T-helper 1 cell (primary cell): ENCODE measurements around the gene MINDY3.
"Not testable (repeated sequence)": the region's sequence is repeated elsewhere in the genome, so short reads cannot be mapped to it uniquely, and the experiment has no call there.

Experiments used
- DNase-seq, 5 donors: peaks; one replicate each; pipeline ENCODE4 v3.0.0-alpha.2; 2012 to 2020

MINDY3 gene

GRCh38 chr10:15774534-15774933, 85.8 kb downstream of the MINDY3 start:
- not testable (repeated sequence) for DNase-seq

DNA sequence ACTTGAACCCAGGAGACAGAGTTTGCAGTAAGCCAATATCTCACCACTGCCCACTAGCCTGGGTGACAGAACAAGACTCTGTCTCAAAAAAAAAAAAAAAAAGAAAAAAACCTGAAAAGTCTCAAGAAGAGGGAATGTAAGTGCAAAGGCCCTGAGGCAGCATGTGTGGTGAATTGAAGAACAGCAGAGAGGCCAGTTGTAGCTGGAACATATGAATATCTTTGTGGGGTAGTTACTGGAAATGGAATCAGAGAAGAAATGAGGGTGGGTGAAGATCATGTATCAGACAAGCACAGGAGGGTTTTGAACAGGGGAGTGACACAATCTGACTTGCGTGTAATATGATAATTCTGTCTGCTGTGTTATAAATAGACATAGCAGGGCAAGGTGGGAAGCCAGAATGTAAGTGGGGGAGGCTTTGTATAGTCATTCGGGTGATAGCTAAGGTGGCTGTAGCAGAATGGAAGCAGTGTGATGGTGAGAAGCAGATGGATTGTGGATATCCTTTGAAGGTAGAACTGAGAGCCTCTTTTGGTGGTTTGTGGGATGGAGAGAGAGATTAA, 95.3 kb downstream of the MINDY3 start:
- no peak for DNase-seq

- DNase-seq = no peak
Measured at GRCh38 chr10:15763006-15763405, 97.3 kb downstream of the MINDY3 start.

GRCh38 chr10:15762239-15762638, 98.1 kb downstream of the MINDY3 start:
- DNase-seq = not testable (repeated sequence)

DNA sequence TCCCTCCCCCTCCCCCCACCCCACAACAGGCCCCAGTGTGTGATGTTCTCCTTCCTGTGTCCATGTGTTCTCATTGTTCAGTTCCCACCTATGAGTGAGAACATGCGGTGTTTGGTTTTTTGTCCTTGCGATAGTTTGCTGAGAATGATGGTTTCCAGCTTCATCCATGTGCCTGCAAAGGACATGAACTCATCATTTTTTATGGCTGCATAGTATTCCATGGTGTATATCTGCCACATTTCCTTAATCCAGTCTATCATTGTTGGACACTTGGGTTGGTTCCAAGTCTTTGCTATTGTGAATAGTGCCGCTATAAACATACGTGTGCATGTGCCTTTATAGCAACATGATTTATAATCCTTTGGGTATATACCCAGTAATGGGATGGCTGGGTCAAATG, 99.1 kb downstream of the MINDY3 start:
- not testable (repeated sequence) for DNase-seq

DNA sequence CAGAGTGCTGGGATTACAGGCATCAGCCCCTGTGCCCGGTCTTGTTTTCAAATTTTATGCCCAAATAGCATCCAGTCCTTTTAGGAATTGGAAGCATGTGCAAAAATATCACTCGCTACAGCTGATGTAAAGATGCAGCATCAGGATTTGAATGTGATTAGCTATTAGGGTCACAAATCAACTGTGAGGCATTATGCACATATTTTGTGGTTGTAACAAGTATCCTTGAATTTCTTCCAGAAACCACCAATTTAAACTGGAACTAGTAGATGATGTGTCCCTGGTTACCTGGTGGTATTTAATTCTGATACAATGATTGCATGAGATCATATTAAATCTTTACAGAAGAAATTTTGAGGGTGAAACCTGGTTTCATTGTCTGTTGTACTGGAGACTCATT, 99.6 kb downstream of the MINDY3 start:
- no peak for DNase-seq

DNA sequence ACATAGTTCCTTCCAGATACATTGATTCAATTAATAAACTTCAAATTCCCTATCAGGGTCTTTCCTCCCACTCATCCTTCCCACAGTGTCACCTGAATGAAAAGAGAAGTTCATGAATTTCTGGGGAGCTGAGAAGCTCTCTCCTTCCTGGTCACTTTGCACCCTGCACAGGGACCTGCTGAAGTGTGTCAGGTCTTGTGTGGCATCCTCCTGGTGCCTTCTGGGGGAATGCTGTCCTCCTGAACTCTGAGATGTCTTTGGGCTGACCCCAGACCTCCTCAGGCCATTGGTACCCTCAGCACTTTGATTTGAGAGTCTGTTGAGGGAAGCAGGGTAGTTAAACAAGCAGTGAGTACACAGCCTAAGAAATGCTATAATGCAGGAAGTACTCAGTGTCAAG, 101.0 kb downstream of the MINDY3 start:
- DNase-seq = no peak

GRCh38 chr10:15758618-15759017, 101.7 kb downstream of the MINDY3 start:
- no peak for DNase-seq

DNA sequence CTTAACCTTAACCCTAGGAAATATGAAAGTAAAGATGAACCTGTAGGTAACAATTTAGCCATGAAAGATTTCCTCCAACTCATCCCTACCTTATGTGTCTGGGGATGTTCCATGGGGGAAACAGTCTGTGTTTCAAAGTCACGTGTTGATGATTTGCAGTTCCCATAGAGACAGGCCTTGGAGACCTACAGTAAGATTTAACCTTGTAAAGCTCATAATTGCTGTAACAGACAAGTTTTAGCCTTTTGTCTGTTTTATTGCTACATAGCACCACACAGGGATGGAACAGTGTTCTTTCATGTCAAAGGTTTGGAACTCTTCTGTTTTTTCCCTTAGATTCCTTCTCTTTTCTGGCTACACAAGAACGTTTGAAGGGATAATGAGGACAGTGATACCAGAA, 105.4 kb downstream of the MINDY3 start:
- no peak for DNase-seq

DNA sequence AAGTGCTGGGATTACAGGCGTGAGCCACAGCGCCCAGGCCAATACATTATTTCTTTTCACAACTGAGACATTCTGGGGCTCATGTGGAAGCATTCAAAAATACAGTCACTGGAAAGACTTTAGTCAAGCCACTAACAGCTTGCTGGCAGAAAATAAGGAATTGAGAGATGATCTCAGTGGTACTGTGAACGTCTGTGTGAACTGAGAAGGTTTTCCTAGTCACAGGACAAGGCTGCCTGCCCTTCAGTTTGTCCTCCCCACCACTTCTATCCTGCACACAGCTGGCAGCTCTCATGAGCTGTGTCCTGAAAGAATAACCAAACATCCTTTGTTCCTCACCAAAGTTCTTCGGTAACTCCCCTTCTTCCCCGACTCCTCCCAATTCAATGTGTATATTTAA, 109.3 kb downstream of the MINDY3 start:
- DNase-seq = no peak

- DNase-seq = no peak
Measured at GRCh38 chr10:15748126-15748525, 112.2 kb downstream of the MINDY3 start.

- no peak for DNase-seq
Measured at GRCh38 chr10:15747632-15748031, 112.7 kb downstream of the MINDY3 start.

DNA sequence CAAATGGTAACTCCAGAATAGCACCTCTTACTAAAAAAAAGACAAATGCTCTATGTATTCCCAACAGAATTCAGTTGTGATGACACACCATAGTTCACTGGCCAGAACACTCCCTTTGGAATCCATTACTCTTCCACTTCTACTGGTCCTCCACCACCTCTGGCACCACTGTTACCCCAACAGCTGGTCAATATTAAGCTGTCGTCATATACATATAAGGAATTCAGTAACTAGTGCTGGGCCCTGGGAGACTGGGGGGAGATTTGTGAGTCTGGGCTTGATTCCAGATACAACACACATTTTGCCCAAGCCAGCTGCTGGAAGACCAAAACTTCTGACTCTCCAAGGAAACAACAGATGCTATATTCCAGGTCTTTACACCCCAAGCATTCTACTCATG, 114.6 kb downstream of the MINDY3 start:
- no peak for DNase-seq

DNA sequence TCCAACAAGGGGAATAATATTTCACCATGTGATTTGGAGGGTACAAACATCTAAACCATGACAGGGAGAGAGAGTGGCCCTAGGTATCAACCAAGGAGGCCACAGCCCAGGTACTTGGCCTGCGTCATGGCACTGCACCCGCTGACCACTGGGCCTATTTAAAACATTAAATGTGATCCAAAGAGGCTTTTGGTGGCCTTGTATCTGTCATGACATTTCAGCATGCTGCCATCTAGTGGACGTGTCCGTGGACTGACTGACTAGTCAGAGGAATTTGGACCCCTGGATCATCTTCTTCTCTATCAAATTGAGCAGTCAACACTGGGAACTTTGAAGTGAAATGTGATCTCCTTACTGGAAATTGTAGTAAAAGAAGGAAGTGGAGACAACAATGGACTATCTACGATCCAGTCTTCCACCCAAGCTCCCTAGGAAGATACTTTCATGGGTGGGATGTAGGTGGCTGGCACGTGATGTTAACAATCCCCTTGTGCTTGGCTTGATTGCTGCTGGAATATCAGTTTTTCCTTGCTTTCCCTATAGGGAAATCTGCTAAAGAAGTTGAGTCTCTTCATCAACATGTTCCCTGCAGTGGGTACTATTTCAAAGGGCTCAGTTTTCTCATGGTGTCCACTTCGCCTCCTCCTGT, 116.0 kb downstream of the MINDY3 start:
- peak in 2 of 5 donors; percentile 7 to 38 for DNase-seq

GRCh38 chr10:15743443-15743842, 116.9 kb downstream of the MINDY3 start:
- DNase-seq = no peak

DNA sequence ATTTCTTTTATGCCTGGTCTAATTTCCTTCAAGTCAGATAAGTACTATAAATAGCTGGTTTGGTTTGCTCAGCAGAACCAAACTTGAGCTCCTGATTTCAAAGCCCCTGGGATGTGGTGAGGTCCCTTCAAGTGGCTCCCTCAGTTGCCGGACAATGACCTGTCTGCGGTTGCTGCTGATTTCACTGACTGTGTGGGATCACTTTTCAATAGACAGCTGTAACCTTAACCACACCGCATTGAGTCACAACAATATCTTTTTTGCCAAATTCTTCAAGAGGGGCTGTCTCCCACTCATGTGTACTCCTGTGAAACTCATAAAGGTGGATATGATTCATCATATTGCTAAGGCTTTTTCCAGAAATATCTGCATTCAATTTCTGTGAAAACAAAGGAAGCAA, 117.5 kb downstream of the MINDY3 start:
- DNase-seq = no peak

DNA sequence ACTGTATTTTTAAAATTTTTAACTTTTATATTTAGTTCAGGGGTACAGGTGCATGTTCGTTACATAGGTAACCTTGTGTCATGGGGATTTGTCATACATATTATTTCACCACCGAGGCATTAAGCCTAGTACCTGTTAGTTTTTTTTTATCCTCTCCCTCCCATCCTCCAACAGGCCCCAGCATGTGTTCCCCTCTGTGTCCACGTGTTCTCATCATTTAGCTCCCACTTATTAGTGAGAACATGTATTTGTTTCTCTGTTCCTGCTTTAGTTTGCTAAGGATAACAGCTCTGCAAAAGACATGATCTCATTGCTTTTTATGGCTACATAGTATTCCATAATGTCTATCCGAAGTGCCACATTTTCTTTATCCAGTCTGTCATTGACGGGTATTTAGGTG, 118.2 kb downstream of the MINDY3 start:
- DNase-seq = no peak

DNA sequence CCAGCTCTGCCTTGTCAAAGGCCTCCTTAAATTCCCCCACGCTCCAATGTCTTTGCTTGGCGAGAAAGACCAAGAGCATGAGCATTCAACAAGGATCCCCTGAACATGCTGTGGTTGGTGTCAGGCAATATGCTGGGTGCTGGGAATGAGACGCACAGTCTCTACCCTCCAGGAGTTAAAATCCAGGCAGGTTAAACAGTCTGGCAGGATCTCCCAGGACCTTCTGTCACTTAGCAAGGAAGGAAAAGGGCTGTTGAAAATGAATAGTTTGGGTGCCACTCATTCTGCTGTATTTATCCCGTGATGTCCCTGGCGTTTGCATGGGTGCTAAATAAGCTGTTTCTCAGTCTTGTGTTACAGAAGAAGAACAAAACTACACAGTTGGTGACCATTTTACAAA, 118.7 kb downstream of the MINDY3 start:
- no peak for DNase-seq

GRCh38 chr10:15740261-15740660, 120.0 kb downstream of the MINDY3 start:
- no peak for DNase-seq

GRCh38 chr10:15739254-15739970, 120.9 kb downstream of the MINDY3 start:
- DNase-seq = no peak

- DNase-seq = no peak
Measured at GRCh38 chr10:15738270-15738925, 121.9 kb downstream of the MINDY3 start.

- DNase-seq = no peak
Measured at GRCh38 chr10:15737656-15738055, 122.7 kb downstream of the MINDY3 start.

DNA sequence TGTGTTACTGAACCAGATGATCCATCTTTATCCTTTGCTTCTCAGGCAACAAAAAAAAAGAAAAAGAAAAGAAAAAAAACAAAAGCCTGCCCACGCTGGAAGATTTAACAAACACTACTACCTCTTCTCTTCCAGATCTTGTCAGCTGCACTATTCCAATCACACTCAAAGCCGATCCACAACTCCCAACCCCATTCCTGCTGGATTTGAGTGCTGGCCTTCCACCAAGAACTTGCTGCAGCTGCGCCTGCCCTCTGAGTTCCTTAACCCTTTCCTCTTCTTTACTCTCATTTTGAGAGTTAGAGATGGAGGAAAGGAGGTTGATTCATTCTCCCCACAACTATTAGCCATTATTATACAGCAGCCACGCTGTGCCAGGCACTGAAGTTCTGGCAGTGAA, 124.5 kb downstream of the MINDY3 start:
- no peak for DNase-seq

DNA sequence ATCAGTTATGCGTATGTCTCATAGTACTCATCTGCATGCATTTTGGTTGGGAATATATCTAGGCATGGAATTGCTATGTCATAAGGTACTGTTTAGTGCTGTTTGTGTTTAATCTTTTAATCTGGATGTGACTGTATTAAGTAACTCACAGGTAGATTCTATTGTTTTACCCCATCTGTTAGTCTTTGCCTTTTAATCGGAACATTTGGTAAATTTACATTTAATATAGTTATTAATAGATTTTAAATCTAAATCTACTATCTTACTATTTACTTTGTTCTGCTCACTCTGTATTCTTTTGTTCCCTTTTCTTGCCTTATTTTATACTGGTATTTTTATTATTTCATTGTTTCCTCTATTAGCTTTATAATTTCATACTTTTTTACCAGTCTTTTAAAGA, 130.0 kb downstream of the MINDY3 start:
- DNase-seq = no peak
